ENCODE measurements around the gene SEC16A. TPM values are rescaled to one million over a fixed set of nuclear protein-coding genes. Genes with fewer than 3 reads are reported as not detected.

SEC16A gene
- total RNA-seq, 1 experiment from 2014 or later, result 56.4 TPM

GRCh38 chr9:136405481-136405880 is 77.4 kb downstream of the SEC16A start:
- Mint-ChIP-seq H3K27me3 (ENCODE audit: low read depth) (no peaks in the 10 kb centered on the region; the same call in 1 of the 2 replicates), H3K4me3 (no peak overlapping the region)

More at GRCh38 chr9:136405481-136405880, 77.4 kb downstream of the SEC16A start:
- Histone ChIP-seq H3K27ac (ENCODE audit: insufficient read length, low read depth, low read length) (no peak overlapping the region), H2AFZ (ENCODE audit: low read length) (no peak overlapping the region), H3K9me3 (ENCODE audit: control insufficient read depth, low read depth, low read length) (no peaks in the 10 kb centered on the region), H3K18ac (ENCODE audit: insufficient read length, low read depth, low read length) (no peak overlapping the region), H3K9ac (ENCODE audit: extremely low read depth, insufficient read length, low read length) (no peak overlapping the region), H3K23ac (ENCODE audit: insufficient read length, low read depth, low read length) (no peak overlapping the region), H4K20me1 (ENCODE audit: control insufficient read depth, insufficient read depth, insufficient read length) (no peaks in the 10 kb centered on the region), H2BK20ac (ENCODE audit: low read depth, low read length, poor library complexity, severe bottlenecking) (no peak overlapping the region), H3K79me1 (ENCODE audit: insufficient read depth, low read depth, low read length, poor library complexity, severe bottlenecking) (peaks cover 7% of the 10 kb centered on the region), H3K4me2 (ENCODE audit: insufficient read depth, insufficient read length, low read length) (no peak overlapping the region), H3K56ac (ENCODE audit: insufficient read length, low read depth, low read length) (no peak overlapping the region), H2AK5ac (ENCODE audit: insufficient read length, low read length) (no peak overlapping the region), H2BK15ac (ENCODE audit: low read depth, low read length) (no peak overlapping the region), H3T11ph (ENCODE audit: low read length) (no peak overlapping the region), H2BK5ac (ENCODE audit: insufficient read length, low read length) (no peak overlapping the region), H3K27me3 (ENCODE audit: insufficient read depth, low read length) (no peaks in the 10 kb centered on the region), H2BK12ac (ENCODE audit: insufficient read length, low read depth, low read length) (no peak overlapping the region), H3K4me1 (ENCODE audit: insufficient read depth, low read length) (no peaks in the 10 kb centered on the region), H3K23me2 (ENCODE audit: insufficient read length, low read depth, low read length, poor library complexity, severe bottlenecking) (peaks cover 7% of the 10 kb centered on the region), H3K4ac (ENCODE audit: low read depth, low read length) (no peak overlapping the region), H3K79me2 (ENCODE audit: insufficient read depth, low read length) (peaks cover 2% of the 10 kb centered on the region; the same call in 1 of the 2 replicates), H4K5ac (ENCODE audit: insufficient read length, low read depth, low read length) (no peak overlapping the region), H4K91ac (ENCODE audit: insufficient read length, low read depth, low read length) (no peak overlapping the region), H3K14ac (ENCODE audit: insufficient read depth, low read length) (no peak overlapping the region), H4K8ac (replicated peaks; ENCODE audit: insufficient read length, low read depth, low read length) (no peak overlapping the region), H2BK120ac (ENCODE audit: low read depth, low read length, poor library complexity, severe bottlenecking) (no peak overlapping the region)
- no peak for TF ChIP-seq CTCF (conservative IDR thresholded peaks at IDR 0.05)
- Mint-ChIP-seq H3K36me3 (ENCODE audit: insufficient read depth in 1 of 3, low read depth in 3 of 3) (peaks cover 36 to 69% (median 63%) of the 10 kb centered on the region in 3 experiments), H3K9me3 (no peaks in the 10 kb centered on the region), H3K27ac (no peak overlapping the region), H3K4me1 (peaks cover 14 to 17% of the 10 kb centered on the region in 2 experiments)
- DNase-seq, result no peak
- WGBS (ENCODE audit: extremely low coverage, insufficient read length, low lambda C conversion rate), result no CpG with 5 or more reads among the region's 7 CpGs
